Measurements from ENCODE around the gene OLFM2. TPM values are rescaled to one million over a fixed set of nuclear protein-coding genes. Genes with fewer than 3 reads are reported as not detected.

Gene OLFM2
- total RNA-seq, 1 experiment from 2014 or later = 9.7 TPM

DNA sequence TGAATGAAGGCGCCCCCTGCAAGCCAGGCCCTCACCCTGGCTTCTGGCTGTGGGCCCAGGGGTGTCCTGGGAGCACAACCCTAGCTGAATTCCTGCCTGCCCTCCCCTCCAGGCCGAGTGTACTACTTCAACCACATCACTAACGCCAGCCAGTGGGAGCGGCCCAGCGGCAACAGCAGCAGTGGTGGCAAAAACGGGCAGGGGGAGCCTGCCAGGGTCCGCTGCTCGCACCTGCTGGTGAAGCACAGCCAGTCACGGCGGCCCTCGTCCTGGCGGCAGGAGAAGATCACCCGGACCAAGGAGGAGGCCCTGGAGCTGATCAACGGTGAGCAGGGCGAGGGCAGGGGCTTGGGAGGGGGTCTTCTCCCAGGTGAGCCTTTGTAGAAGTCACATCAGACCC lies 98.0 kb downstream of the OLFM2 start:
- Histone ChIP-seq H3K36me3 (ENCODE audit: control insufficient read depth, insufficient read depth, low read length) (peaks cover 8% of the 10 kb centered on the region; the same call in 1 of the 2 replicates), H3K27me3 (ENCODE audit: control insufficient read depth, insufficient read depth, low read length) (no peaks in the 10 kb centered on the region), H3K4me1 (ENCODE audit: control insufficient read depth, insufficient read depth, low read length) (0 out of 2 replicates have a peak, but pooled peaks cover 4% of the 10 kb centered on the region), H3K9me3 (ENCODE audit: control insufficient read depth, insufficient read depth, low read depth, low read length) (no peaks in the 10 kb centered on the region), H3K4me3 (ENCODE audit: low read depth in 2 of 2, low read length in 2 of 2) (no peak overlapping the region), H3K27ac (ENCODE audit: low read length) (no peak overlapping the region)
- TF ChIP-seq, protein P1, sequence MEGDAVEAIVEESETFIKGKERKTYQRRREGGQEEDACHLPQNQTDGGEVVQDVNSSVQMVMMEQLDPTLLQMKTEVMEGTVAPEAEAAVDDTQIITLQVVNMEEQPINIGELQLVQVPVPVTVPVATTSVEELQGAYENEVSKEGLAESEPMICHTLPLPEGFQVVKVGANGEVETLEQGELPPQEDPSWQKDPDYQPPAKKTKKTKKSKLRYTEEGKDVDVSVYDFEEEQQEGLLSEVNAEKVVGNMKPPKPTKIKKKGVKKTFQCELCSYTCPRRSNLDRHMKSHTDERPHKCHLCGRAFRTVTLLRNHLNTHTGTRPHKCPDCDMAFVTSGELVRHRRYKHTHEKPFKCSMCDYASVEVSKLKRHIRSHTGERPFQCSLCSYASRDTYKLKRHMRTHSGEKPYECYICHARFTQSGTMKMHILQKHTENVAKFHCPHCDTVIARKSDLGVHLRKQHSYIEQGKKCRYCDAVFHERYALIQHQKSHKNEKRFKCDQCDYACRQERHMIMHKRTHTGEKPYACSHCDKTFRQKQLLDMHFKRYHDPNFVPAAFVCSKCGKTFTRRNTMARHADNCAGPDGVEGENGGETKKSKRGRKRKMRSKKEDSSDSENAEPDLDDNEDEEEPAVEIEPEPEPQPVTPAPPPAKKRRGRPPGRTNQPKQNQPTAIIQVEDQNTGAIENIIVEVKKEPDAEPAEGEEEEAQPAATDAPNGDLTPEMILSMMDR (IDR thresholded peaks at IDR 0.05) = no peak
- no peak for TF ChIP-seq SIN3A (IDR thresholded peaks at IDR 0.05; ENCODE audit: borderline replicate concordance, insufficient read depth, low read depth, low read length)
- TF ChIP-seq POLR2AphosphoS5 (IDR thresholded peaks at IDR 0.05; ENCODE audit: low read depth, low read length) = no peak
- TF ChIP-seq TCF7L2 (IDR thresholded peaks at IDR 0.05; ENCODE audit: low read depth, low read length) = no peak
- TF ChIP-seq, protein P2, sequence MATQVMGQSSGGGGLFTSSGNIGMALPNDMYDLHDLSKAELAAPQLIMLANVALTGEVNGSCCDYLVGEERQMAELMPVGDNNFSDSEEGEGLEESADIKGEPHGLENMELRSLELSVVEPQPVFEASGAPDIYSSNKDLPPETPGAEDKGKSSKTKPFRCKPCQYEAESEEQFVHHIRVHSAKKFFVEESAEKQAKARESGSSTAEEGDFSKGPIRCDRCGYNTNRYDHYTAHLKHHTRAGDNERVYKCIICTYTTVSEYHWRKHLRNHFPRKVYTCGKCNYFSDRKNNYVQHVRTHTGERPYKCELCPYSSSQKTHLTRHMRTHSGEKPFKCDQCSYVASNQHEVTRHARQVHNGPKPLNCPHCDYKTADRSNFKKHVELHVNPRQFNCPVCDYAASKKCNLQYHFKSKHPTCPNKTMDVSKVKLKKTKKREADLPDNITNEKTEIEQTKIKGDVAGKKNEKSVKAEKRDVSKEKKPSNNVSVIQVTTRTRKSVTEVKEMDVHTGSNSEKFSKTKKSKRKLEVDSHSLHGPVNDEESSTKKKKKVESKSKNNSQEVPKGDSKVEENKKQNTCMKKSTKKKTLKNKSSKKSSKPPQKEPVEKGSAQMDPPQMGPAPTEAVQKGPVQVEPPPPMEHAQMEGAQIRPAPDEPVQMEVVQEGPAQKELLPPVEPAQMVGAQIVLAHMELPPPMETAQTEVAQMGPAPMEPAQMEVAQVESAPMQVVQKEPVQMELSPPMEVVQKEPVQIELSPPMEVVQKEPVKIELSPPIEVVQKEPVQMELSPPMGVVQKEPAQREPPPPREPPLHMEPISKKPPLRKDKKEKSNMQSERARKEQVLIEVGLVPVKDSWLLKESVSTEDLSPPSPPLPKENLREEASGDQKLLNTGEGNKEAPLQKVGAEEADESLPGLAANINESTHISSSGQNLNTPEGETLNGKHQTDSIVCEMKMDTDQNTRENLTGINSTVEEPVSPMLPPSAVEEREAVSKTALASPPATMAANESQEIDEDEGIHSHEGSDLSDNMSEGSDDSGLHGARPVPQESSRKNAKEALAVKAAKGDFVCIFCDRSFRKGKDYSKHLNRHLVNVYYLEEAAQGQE (IDR thresholded peaks at IDR 0.05; ENCODE audit: insufficient read depth in 1 of 2, low read depth in 2 of 2, low read length in 1 of 2) = no peak
- DNase-seq (ENCODE audit: low read depth, low spot score) (no peak), ATAC-seq (no peak)
- no TSS peak for BruUV-seq (replicated peaks)
- intact Hi-C loops (cut with micrococcal nuclease; ENCODE audit: unreplicated experiment) (no loop called here), in situ Hi-C loops (cut with HindIII; ENCODE audit: low pct_unique_long_range_greater_than_20kb, low sequenced_read_pairs) (no loop called here)
- CTCF ChIA-PET = no interaction called here
- POLR2A ChIA-PET = no interaction called here

DNA sequence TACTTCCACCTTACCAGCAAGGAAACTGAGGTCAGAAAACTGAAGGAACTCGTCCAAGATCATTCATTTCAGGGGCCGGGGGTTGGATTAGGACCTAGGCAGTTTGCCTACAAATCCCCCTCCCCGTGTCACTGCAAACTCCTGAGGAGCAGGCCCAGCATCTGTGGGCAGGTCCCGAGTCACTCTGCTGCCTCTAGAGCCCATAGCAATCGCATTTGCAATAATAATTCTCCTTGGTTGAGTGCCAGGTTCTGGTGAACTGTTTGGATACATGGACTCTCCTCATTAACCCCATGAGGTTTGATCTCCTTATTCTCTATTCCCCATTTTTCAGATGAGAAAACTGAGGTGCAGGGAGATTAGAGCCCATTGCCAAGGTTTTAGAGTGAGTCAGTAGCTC lies 100.3 kb downstream of the OLFM2 start:
- DNase-seq (ENCODE audit: low read depth, low spot score) (no peak), ATAC-seq (no peak)
- Histone ChIP-seq H3K27me3 (ENCODE audit: control insufficient read depth, insufficient read depth, low read length) (no peaks in the 10 kb centered on the region), H3K27ac (ENCODE audit: low read length) (peak overlapping the region; percentile 70), H3K4me3 (ENCODE audit: low read depth in 2 of 2, low read length in 2 of 2) (peak overlapping the region; percentile 73 to 74), H3K4me1 (ENCODE audit: control insufficient read depth, insufficient read depth, low read length) (0 out of 2 replicates have a peak, but pooled peaks cover 4% of the 10 kb centered on the region), H3K9me3 (ENCODE audit: control insufficient read depth, insufficient read depth, low read depth, low read length) (no peaks in the 10 kb centered on the region), H3K36me3 (ENCODE audit: control insufficient read depth, insufficient read depth, low read length) (peaks cover 8% of the 10 kb centered on the region)
- no TSS peak for BruUV-seq (replicated peaks)
- in situ Hi-C loops (cut with HindIII; ENCODE audit: low pct_unique_long_range_greater_than_20kb, low sequenced_read_pairs) = no loop called here
- TF ChIP-seq, protein P1 (IDR thresholded peaks at IDR 0.05) = no peak
- no peak for TF ChIP-seq POLR2AphosphoS5 (IDR thresholded peaks at IDR 0.05; ENCODE audit: low read depth, low read length)
- no peak for TF ChIP-seq SIN3A (IDR thresholded peaks at IDR 0.05; ENCODE audit: borderline replicate concordance, insufficient read depth, low read depth, low read length)
- TF ChIP-seq, protein P2 (IDR thresholded peaks at IDR 0.05; ENCODE audit: insufficient read depth in 1 of 2, low read depth in 2 of 2, low read length in 1 of 2) = no peak
- TF ChIP-seq TCF7L2 (IDR thresholded peaks at IDR 0.05; ENCODE audit: low read depth, low read length) = no peak
- CTCF ChIA-PET = no interaction called here
- intact Hi-C loops (cut with micrococcal nuclease; ENCODE audit: unreplicated experiment) = no loop called here
- POLR2A ChIA-PET = no interaction called here
